Measurements from ENCODE around the gene DEPDC4.

DNA sequence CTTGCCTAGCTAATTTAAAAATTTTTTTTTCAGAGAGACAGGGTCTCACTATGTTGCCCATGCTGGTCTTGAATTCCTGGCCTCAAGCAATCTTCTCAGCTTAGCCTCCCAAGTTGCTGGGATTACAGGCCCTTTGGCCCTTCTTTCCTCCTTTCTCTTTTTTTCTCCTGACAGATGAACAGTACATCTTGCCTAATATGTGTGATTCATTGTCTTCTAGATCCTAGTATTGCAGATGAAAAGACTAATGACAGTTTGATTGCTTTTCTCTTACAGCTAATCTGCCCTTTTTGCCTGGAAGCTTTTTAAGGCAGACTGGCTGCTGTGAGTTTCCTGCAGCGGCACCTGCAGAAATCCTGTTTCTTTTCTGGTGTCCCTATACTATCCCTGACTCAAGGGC, 12.0 kb downstream of the DEPDC4 start:
- TF ChIP-seq POLR2A (IDR thresholded peaks at IDR 0.05) (no peak), POLR2AphosphoS5 (IDR thresholded peaks at IDR 0.05) (no peak), EP300 (IDR thresholded peaks at IDR 0.05) (no peak)
- TF ChIP-seq, protein P1, sequence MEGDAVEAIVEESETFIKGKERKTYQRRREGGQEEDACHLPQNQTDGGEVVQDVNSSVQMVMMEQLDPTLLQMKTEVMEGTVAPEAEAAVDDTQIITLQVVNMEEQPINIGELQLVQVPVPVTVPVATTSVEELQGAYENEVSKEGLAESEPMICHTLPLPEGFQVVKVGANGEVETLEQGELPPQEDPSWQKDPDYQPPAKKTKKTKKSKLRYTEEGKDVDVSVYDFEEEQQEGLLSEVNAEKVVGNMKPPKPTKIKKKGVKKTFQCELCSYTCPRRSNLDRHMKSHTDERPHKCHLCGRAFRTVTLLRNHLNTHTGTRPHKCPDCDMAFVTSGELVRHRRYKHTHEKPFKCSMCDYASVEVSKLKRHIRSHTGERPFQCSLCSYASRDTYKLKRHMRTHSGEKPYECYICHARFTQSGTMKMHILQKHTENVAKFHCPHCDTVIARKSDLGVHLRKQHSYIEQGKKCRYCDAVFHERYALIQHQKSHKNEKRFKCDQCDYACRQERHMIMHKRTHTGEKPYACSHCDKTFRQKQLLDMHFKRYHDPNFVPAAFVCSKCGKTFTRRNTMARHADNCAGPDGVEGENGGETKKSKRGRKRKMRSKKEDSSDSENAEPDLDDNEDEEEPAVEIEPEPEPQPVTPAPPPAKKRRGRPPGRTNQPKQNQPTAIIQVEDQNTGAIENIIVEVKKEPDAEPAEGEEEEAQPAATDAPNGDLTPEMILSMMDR (IDR thresholded peaks at IDR 0.05), result no peak
